Esophagus muscularis mucosa (tissue), 4 donors: ENCODE measurements around the gene NUFIP1. TPM values are rescaled to one million over a fixed set of nuclear protein-coding genes. Genes with fewer than 3 reads are reported as not detected.

Experiments
- DNase-seq: peaks from one replicate; pipeline ENCODE4 v3.0.0-alpha.2; 2017; ENCODE audit errors: extremely low spot score
- H3K27ac ChIP-seq, 4 donors: fragments of 200-600 bp; sonication (generic); replicated peaks in 1 of 4; 1 replicate in 3 of 4; 2 replicates in 1 of 4; pipeline ENCODE4 v1.5.1; 2016 to 2019; ENCODE audit warnings: mild to moderate bottlenecking in 1 of 4
- H3K27me3 ChIP-seq, 4 donors: fragments of 200-600 bp; sonication (generic); one replicate each; pipeline versions ENCODE4 v1.5.1 to v1.6.0; 2016 to 2019
- H3K36me3 ChIP-seq, 4 donors: fragments of 200-600 bp; sonication (generic); one replicate each; pipeline ENCODE4 v1.5.1; 2016 to 2019
- H3K4me1 ChIP-seq, 4 donors: fragments of 200-600 bp; sonication (generic); one replicate each; pipeline ENCODE4 v1.5.1; 2016 to 2019
- H3K4me3 ChIP-seq, 4 donors: fragments of 200-600 bp; sonication (generic); 1 replicate in 2 of 4; 2 replicates in 2 of 4; pipeline ENCODE4 v1.5.1; 2016 to 2019; ENCODE audit warnings: mild to moderate bottlenecking in 4 of 4, moderate library complexity in 1 of 4
- H3K9me3 ChIP-seq, 4 donors: fragments of 200-600 bp; sonication (generic); 1 replicate in 3 of 4; 2 replicates in 1 of 4; pipeline ENCODE4 v1.5.1; 2016 to 2019
- EP300 ChIP-seq: sonication (generic); formaldehyde crosslinking; IDR thresholded peaks from one replicate; pipeline ENCODE4 v1.6.1; 2017; ENCODE audit warnings: antibody characterized with exemption
- POLR2A ChIP-seq: fragments of 450-650 bp; IDR thresholded peaks from one replicate; pipeline ENCODE4 v1.6.1; 2017; ENCODE audit warnings: antibody characterized with exemption, moderate library complexity, mild to moderate bottlenecking, low read depth
- POLR2AphosphoS5 ChIP-seq, 2 donors: sonication (generic); formaldehyde crosslinking; IDR thresholded peaks; one replicate each; pipeline ENCODE4 v1.6.1; 2017; ENCODE audit warnings: antibody characterized with exemption in 2 of 2
- WGBS: methylation state at CpG from one replicate; pipeline ENCODE4 v1.1.5; 2018; 5-methylcytosine and 5-hydroxymethylcytosine counted together
- intact Hi-C: fragments of 100-400 bp; cut with DNase I; formaldehyde crosslinking; loops from one replicate; pipeline ENCODE4 v1.15.1; 2023
- total RNA-seq, 4 donors: library from RNA; depleted of rRNA; stranded (reverse); fragments of >200 nt; gene quantifications; one replicate each; pipeline versions ENCODE4 v1.1.0 to v1.2.1, GENCODE V29; 2016
- TF ChIP-seq, protein P1 (sequence below), 3 experiments: fragments of 200-600 bp in 2 of 3; fragments of 450-650 bp in 1 of 3; sonication (generic) in 2 of 3; IDR thresholded peaks; one replicate each; pipeline ENCODE4 v1.5.1; 2017 to 2019; ENCODE audit warnings: antibody characterized with exemption in 3 of 3, mild to moderate bottlenecking in 2 of 3, moderate library complexity in 1 of 3

Gene NUFIP1
- total RNA-seq, 4 donors from 2014 or later: 3.3 to 4.2 (median 3.9) TPM

- H3K9me3 ChIP-seq: peaks cover 0 to 14% (median 0%) of the 10 kb centered on the region in 4 donors
- peaks cover 0 to 54% (median 31%) of the 10 kb centered on the region in 4 donors for H3K36me3 ChIP-seq
- no peaks in the 10 kb centered on the region for H3K27me3 ChIP-seq
- WGBS: 95% methylated on average over 2 of the region's 2 CpGs
- peaks cover 0 to 6% (median 2%) of the 10 kb centered on the region in 4 donors for H3K4me1 ChIP-seq
- no peak for DNase-seq
- H3K27ac ChIP-seq: no peak overlapping the region
- TF ChIP-seq, protein P1, sequence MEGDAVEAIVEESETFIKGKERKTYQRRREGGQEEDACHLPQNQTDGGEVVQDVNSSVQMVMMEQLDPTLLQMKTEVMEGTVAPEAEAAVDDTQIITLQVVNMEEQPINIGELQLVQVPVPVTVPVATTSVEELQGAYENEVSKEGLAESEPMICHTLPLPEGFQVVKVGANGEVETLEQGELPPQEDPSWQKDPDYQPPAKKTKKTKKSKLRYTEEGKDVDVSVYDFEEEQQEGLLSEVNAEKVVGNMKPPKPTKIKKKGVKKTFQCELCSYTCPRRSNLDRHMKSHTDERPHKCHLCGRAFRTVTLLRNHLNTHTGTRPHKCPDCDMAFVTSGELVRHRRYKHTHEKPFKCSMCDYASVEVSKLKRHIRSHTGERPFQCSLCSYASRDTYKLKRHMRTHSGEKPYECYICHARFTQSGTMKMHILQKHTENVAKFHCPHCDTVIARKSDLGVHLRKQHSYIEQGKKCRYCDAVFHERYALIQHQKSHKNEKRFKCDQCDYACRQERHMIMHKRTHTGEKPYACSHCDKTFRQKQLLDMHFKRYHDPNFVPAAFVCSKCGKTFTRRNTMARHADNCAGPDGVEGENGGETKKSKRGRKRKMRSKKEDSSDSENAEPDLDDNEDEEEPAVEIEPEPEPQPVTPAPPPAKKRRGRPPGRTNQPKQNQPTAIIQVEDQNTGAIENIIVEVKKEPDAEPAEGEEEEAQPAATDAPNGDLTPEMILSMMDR (IDR thresholded peaks at IDR 0.05): no peak
- TF ChIP-seq EP300 (no peak), POLR2A (no peak), POLR2AphosphoS5 (IDR thresholded peaks at IDR 0.05) (no peak)
- intact Hi-C loops: no loop called here
- H3K4me3 ChIP-seq: no peak overlapping the region
Observed at GRCh38 chr13:44961997-44962396, 27.3 kb downstream of the NUFIP1 start.

DNA sequence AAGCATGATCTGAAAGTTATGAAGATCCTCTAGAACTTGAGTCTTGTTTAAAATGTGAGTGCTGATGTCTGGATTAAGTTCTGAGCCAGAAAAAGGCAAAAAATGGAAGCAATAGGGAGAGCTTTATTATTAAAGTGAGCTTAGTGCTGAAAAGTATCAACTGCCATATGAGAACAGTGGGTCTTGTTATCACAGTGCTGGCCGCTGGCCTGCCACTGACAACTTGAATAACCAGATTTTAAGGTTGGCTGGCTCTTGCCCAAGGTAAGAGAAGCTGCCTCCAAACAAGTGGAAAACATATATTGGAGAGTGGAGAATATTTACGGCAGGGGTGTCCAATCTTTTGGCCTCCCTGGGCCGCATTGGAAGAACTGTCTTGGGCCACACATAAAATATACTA, 33.9 kb downstream of the NUFIP1 start:
- TF ChIP-seq, protein P1 (IDR thresholded peaks at IDR 0.05): no peak
- TF ChIP-seq POLR2A (no peak), POLR2AphosphoS5 (IDR thresholded peaks at IDR 0.05) (no peak), EP300 (no peak)
- H3K27me3 ChIP-seq: no peaks in the 10 kb centered on the region
- no peak overlapping the region for H3K4me3 ChIP-seq
- no peak for DNase-seq
- H3K9me3 ChIP-seq: no peaks in the 10 kb centered on the region
- intact Hi-C loops: no loop called here
- WGBS: 66% methylated on average over 3 of the region's 3 CpGs
- H3K27ac ChIP-seq: peak overlapping the region in 2 of 4 donors; percentile 33 to 40
- H3K4me1 ChIP-seq: peaks cover 0 to 9% (median 3%) of the 10 kb centered on the region in 4 donors
- peaks cover 0 to 15% (median 8%) of the 10 kb centered on the region in 4 donors for H3K36me3 ChIP-seq

GRCh38 chr13:44954224-44954623, 35.0 kb downstream of the NUFIP1 start:
- Histone ChIP-seq H3K4me3 (no peak overlapping the region), H3K4me1 (peaks cover 0 to 9% (median 3%) of the 10 kb centered on the region in 4 donors), H3K27me3 (no peaks in the 10 kb centered on the region), H3K27ac (no peak overlapping the region), H3K36me3 (peaks cover 0 to 15% (median 8%) of the 10 kb centered on the region in 4 donors), H3K9me3 (no peaks in the 10 kb centered on the region)
- TF ChIP-seq POLR2A (no peak), EP300 (no peak), POLR2AphosphoS5 (IDR thresholded peaks at IDR 0.05) (no peak)
- TF ChIP-seq, protein P1 (IDR thresholded peaks at IDR 0.05): no peak
- intact Hi-C loops: no loop called here
- DNase-seq: no peak
- 95% methylated on average over 7 of the region's 7 CpGs for WGBS

DNA sequence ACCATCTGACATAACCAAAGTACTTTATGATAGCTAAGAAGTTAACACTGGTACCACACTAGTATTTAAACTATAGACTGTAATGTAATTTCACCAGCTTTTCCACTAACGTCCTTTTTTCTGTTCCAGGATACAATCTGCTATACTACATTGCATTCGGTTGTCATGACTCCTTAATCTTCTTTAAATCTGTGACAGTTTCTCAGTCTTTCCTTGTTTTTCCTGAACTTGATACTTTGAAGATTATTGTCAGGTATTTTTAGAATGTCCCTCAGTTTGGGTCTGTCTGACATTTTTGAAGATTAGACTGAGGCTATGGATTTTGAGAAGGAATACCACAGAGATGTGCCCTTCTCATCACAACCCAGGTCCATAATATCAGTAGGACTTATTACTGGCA, 36.6 kb downstream of the NUFIP1 start:
- whole genome bisulfite sequencing: 92% methylated on average over 2 of the region's 2 CpGs

More for the DNA sequence above, 36.6 kb downstream of the NUFIP1 start:
- intact Hi-C loops: no loop called here
- Histone ChIP-seq H3K9me3 (no peaks in the 10 kb centered on the region), H3K27ac (no peak overlapping the region), H3K4me3 (no peak overlapping the region), H3K36me3 (peaks cover 0 to 4% (median 4%) of the 10 kb centered on the region in 4 donors), H3K4me1 (peaks cover 0 to 6% (median 3%) of the 10 kb centered on the region in 4 donors), H3K27me3 (no peaks in the 10 kb centered on the region)
- TF ChIP-seq, protein P1 (IDR thresholded peaks at IDR 0.05): no peak
- TF ChIP-seq POLR2AphosphoS5 (IDR thresholded peaks at IDR 0.05) (no peak), POLR2A (no peak), EP300 (no peak)
- DNase-seq: no peak
